Esophagus (tissue), 2 donors: ENCODE measurements around the gene BCL2. TPM values are rescaled to one million over a fixed set of nuclear protein-coding genes. Genes with fewer than 3 reads are reported as not detected.

Experiments used
- H3K27ac ChIP-seq, 2 donors: one replicate each; pipeline ENCODE4 v1.5.1; 2013; ENCODE audit warnings: low read depth in 2 of 2, mild to moderate bottlenecking in 2 of 2, inconsistent platforms in 1 of 2, low read length in 1 of 2, moderate library complexity in 1 of 2
- H3K27me3 ChIP-seq, 2 donors: one replicate each; pipeline ENCODE4 v1.6.1; 2013; ENCODE audit warnings: low read length in 2 of 2, control low read depth in 1 of 2, mild to moderate bottlenecking in 1 of 2; ENCODE audit not compliant: insufficient read depth in 2 of 2, control insufficient read depth in 1 of 2
- H3K36me3 ChIP-seq, 2 donors: one replicate each; pipeline ENCODE4 v1.6.1; 2013; ENCODE audit warnings: low read length in 1 of 2; ENCODE audit not compliant: control insufficient read depth in 2 of 2, insufficient read depth in 2 of 2
- H3K4me1 ChIP-seq, 2 donors: one replicate each; pipeline ENCODE4 v1.6.1; 2013; ENCODE audit warnings: low read length in 1 of 2; ENCODE audit not compliant: control insufficient read depth in 2 of 2, insufficient read depth in 2 of 2
- H3K4me3 ChIP-seq, 2 donors: one replicate each; pipeline ENCODE4 v1.5.1; 2013; ENCODE audit warnings: low read length in 2 of 2, mild to moderate bottlenecking in 2 of 2, low read depth in 1 of 2, moderate library complexity in 1 of 2
- H3K9me3 ChIP-seq, 2 donors: one replicate each; pipeline ENCODE4 v1.6.1; 2013; ENCODE audit warnings: mild to moderate bottlenecking in 2 of 2, low read depth in 1 of 2, low read length in 1 of 2, moderate library complexity in 1 of 2; ENCODE audit not compliant: control insufficient read depth in 2 of 2, insufficient read depth in 1 of 2
- WGBS, 2 donors: extraction: QIAGEN DNeasy Blood & Tissue Kit; methylation state at CpG; one replicate each; pipeline ENCODE4 v1.1.7; 2013; 5-methylcytosine and 5-hydroxymethylcytosine counted together
- polyA plus RNA-seq, 2 donors: library from polyadenylated mRNA; stranded (reverse); fragments of 200-250 nt; gene quantifications; one replicate each; pipeline ENCODE4 v1.2.3, GENCODE V29; 2013
- donor health status: healthy with polysubstance abuse.
- donor health status: Bipolar disorder and iron deficiency.

Gene BCL2
- polyA plus RNA-seq, 2 donors, result 1.3 to 1.9 TPM

- WGBS, 2 donors, result 89 to 93% methylated on average over 6 of the region's 6 CpGs
- Histone ChIP-seq H3K4me1 (peaks cover 0 to 3% of the 10 kb centered on the region in 2 donors), H3K9me3 (no peaks in the 10 kb centered on the region), H3K27ac (no peak overlapping the region), H3K27me3 (no peaks in the 10 kb centered on the region), H3K4me3 (no peak overlapping the region), H3K36me3 (no peaks in the 10 kb centered on the region)
Measured at GRCh38 chr18:63177259-63177658, 142.3 kb downstream of the BCL2 start.

GRCh38 chr18:63175264-63175663 is 144.3 kb downstream of the BCL2 start:
- H3K27me3 ChIP-seq, result no peaks in the 10 kb centered on the region
- H3K4me1 ChIP-seq, result peaks cover 0 to 3% of the 10 kb centered on the region in 2 donors
- H3K36me3 ChIP-seq, result no peaks in the 10 kb centered on the region
- H3K4me3 ChIP-seq, result no peak overlapping the region
- no peak overlapping the region for H3K27ac ChIP-seq
- no peaks in the 10 kb centered on the region for H3K9me3 ChIP-seq
- 83 to 91% methylated on average over 2 of the region's 2 CpGs for WGBS, 2 donors

- no peaks in the 10 kb centered on the region for H3K27me3 ChIP-seq
- no peak overlapping the region for H3K4me3 ChIP-seq
- 88 to 93% methylated on average over 2 of the region's 2 CpGs for WGBS, 2 donors
- no peak overlapping the region for H3K27ac ChIP-seq
- peaks cover 0 to 3% of the 10 kb centered on the region in 2 donors for H3K4me1 ChIP-seq
- no peaks in the 10 kb centered on the region for H3K36me3 ChIP-seq
- no peaks in the 10 kb centered on the region for H3K9me3 ChIP-seq
Measured at GRCh38 chr18:63173983-63174382, 145.6 kb downstream of the BCL2 start.

- Histone ChIP-seq H3K4me1 (no peaks in the 10 kb centered on the region), H3K27me3 (no peaks in the 10 kb centered on the region), H3K9me3 (no peaks in the 10 kb centered on the region), H3K36me3 (no peaks in the 10 kb centered on the region), H3K27ac (no peak overlapping the region), H3K4me3 (no peak overlapping the region)
- 97 to 98% methylated on average over 5 of the region's 5 CpGs for WGBS, 2 donors
Measured at GRCh38 chr18:63169853-63170252, 149.7 kb downstream of the BCL2 start.

- no peaks in the 10 kb centered on the region for H3K9me3 ChIP-seq
- H3K36me3 ChIP-seq, result no peaks in the 10 kb centered on the region
- 85 to 92% methylated on average over 5 of the region's 5 CpGs for WGBS, 2 donors
- no peaks in the 10 kb centered on the region for H3K4me1 ChIP-seq
- H3K4me3 ChIP-seq, result no peak overlapping the region
- H3K27ac ChIP-seq, result no peak overlapping the region
- no peaks in the 10 kb centered on the region for H3K27me3 ChIP-seq
Measured at GRCh38 chr18:63168287-63168686, 151.3 kb downstream of the BCL2 start.

GRCh38 chr18:63166142-63166541 is 153.4 kb downstream of the BCL2 start:
- H3K4me3 ChIP-seq, result no peak overlapping the region
- H3K36me3 ChIP-seq, result no peaks in the 10 kb centered on the region
- H3K27me3 ChIP-seq, result no peaks in the 10 kb centered on the region
- H3K4me1 ChIP-seq, result peaks cover 0 to 5% of the 10 kb centered on the region in 2 donors
- H3K9me3 ChIP-seq, result no peaks in the 10 kb centered on the region
- H3K27ac ChIP-seq, result no peak overlapping the region
- 95 to 97% methylated on average over 12 of the region's 12 CpGs for WGBS, 2 donors

- Histone ChIP-seq H3K36me3 (no peaks in the 10 kb centered on the region), H3K4me1 (peaks cover 0 to 6% of the 10 kb centered on the region in 2 donors), H3K27me3 (no peaks in the 10 kb centered on the region), H3K4me3 (no peak overlapping the region), H3K9me3 (no peaks in the 10 kb centered on the region), H3K27ac (no peak overlapping the region)
- 88 to 95% methylated on average over 1 of the region's 1 CpG for WGBS, 2 donors
Measured at GRCh38 chr18:63164396-63164795, 155.2 kb downstream of the BCL2 start.

GRCh38 chr18:63162271-63163014 is 157.1 kb downstream of the BCL2 start:
- no peaks in the 10 kb centered on the region for H3K27me3 ChIP-seq
- H3K27ac ChIP-seq, result peak overlapping the region in 1 of 2 donors; percentile 78
- no peak overlapping the region for H3K4me3 ChIP-seq
- 77 to 79% methylated on average over 7 of the region's 7 CpGs for WGBS, 2 donors
- no peaks in the 10 kb centered on the region for H3K9me3 ChIP-seq
- no peaks in the 10 kb centered on the region for H3K36me3 ChIP-seq
- peaks cover 0 to 6% of the 10 kb centered on the region in 2 donors for H3K4me1 ChIP-seq

GRCh38 chr18:63161761-63162195 is 157.8 kb downstream of the BCL2 start:
- Histone ChIP-seq H3K27me3 (no peaks in the 10 kb centered on the region), H3K27ac (peak overlapping the region; percentile 78 to 84), H3K9me3 (no peaks in the 10 kb centered on the region), H3K4me3 (no peak overlapping the region), H3K36me3 (no peaks in the 10 kb centered on the region), H3K4me1 (peaks cover 0 to 6% of the 10 kb centered on the region in 2 donors)
- WGBS, 2 donors, result 14 to 19% methylated on average over 7 of the region's 7 CpGs
